PC-3 (cell line): ENCODE measurements around the gene BANK1. TPM values are rescaled to one million over a fixed set of nuclear protein-coding genes. Genes with fewer than 3 reads are reported as not detected.
"Not testable (repeated sequence)": the region's sequence is repeated elsewhere in the genome, so short reads cannot be mapped to it uniquely, and the experiment has no call there.

Experiments
- ATAC-seq: fragments of 200-7000 bp; cut with Tn5 transposase; 2 replicates; pipeline ENCODE4 v1.9.1; 2020; ENCODE audit warnings: mild to moderate bottlenecking, moderate library complexity
- BruUV-seq: library from RNA; stranded (reverse); fragments of 400-500 nt; replicated peaks from 2 replicates; lab custom pipeline; 2021; lab: Mats Ljungman, UMichigan
- CTCF ChIA-PET: fragments of 300-600 bp; sonication (Branson Sonifier 250); formaldehyde crosslinking; loops from one replicate; lab custom pipeline; 2022; ENCODE audit warnings: antibody characterized with exemption; lab: Charles Lee
- POLR2A ChIA-PET: fragments of 300-600 bp; sonication (Branson Sonifier 250); formaldehyde crosslinking; loops from one replicate; lab custom pipeline; 2022; ENCODE audit warnings: antibody characterized with exemption; ENCODE audit not compliant: unreplicated experiment; lab: Charles Lee
- DNase-seq: peaks from one replicate; pipeline ENCODE4 v3.0.0-alpha.2; 2015
- H2AFZ ChIP-seq: fragments of 300-600 bp; sonication (generic); 2 replicates; pipeline ENCODE4 v1.6.0; 2016; ENCODE audit warnings: antibody characterized with exemption, low read length
- H3F3A ChIP-seq: fragments of 300-600 bp; sonication (generic); one replicate; pipeline ENCODE4 v1.6.0; 2017; ENCODE audit warnings: antibody characterized with exemption, low read length, control low read depth, mild to moderate bottlenecking; ENCODE audit not compliant: unreplicated experiment
- H3K27ac ChIP-seq: fragments of 300-600 bp; sonication (generic); 2 replicates; pipeline ENCODE4 v1.5.1; 2016; ENCODE audit warnings: mild to moderate bottlenecking, low read length
- H3K27me3 ChIP-seq: fragments of 300-600 bp; sonication (generic); 2 replicates; pipeline ENCODE4 v1.6.1; 2016; ENCODE audit warnings: low read length, mixed read lengths
- H3K36me3 ChIP-seq: fragments of 300-600 bp; sonication (generic); 2 replicates; pipeline ENCODE4 v1.6.1; 2016; ENCODE audit warnings: low read depth, mixed run types, low read length, mixed read lengths
- H3K4me1 ChIP-seq: fragments of 300-600 bp; sonication (generic); 2 replicates; pipeline ENCODE4 v1.5.1; 2016; ENCODE audit warnings: low read length; ENCODE audit not compliant: insufficient read depth
- H3K4me2 ChIP-seq: fragments of 300-600 bp; sonication (generic); 2 replicates; pipeline ENCODE4 v1.6.0; 2016; ENCODE audit warnings: low read length
- H3K4me3 ChIP-seq: fragments of 300-600 bp; sonication (generic); 2 replicates; pipeline ENCODE4 v1.5.1; 2016; ENCODE audit warnings: mild to moderate bottlenecking, low read length, mixed read lengths
- H3K79me2 ChIP-seq: fragments of 300-600 bp; sonication (generic); 2 replicates; pipeline ENCODE4 v1.6.1; 2017; ENCODE audit warnings: low read length, mixed read lengths
- H3K9ac ChIP-seq: fragments of 300-600 bp; sonication (generic); 2 replicates; pipeline ENCODE4 v1.6.0; 2016; ENCODE audit warnings: mild to moderate bottlenecking, low read length
- H3K9me2 ChIP-seq: fragments of 300-600 bp; sonication (generic); replicated peaks from 2 replicates; pipeline ENCODE4 v1.6.1; 2016; ENCODE audit warnings: mixed run types, low read length, mixed read lengths
- H3K9me3 ChIP-seq: fragments of 300-600 bp; sonication (generic); 2 replicates; pipeline ENCODE4 v1.6.1; 2016; ENCODE audit warnings: low read length, mixed read lengths
- H4K20me1 ChIP-seq: fragments of 300-600 bp; sonication (generic); 2 replicates; pipeline ENCODE4 v1.6.1; 2016; ENCODE audit warnings: low read length, mixed read lengths
- EZH2 ChIP-seq: fragments of 300-600 bp; sonication (generic); IDR thresholded peaks from one replicate; pipeline ENCODE4 v1.6.1; 2017; ENCODE audit warnings: antibody characterized with exemption, mild to moderate bottlenecking, low read length; ENCODE audit not compliant: unreplicated experiment
- EZH2phosphoT487 ChIP-seq: fragments of 300-600 bp; sonication (generic); IDR thresholded peaks from 2 replicates; pipeline ENCODE4 v1.6.1; 2018; ENCODE audit warnings: mild to moderate bottlenecking, antibody characterized with exemption, low read length, borderline replicate concordance
- intact Hi-C: fragments of 100-400 bp; cut with micrococcal nuclease; formaldehyde crosslinking; loops from 2 replicates; pipeline ENCODE4 v1.9.0; 2023
- total RNA-seq: library from RNA; depleted of rRNA; stranded (reverse); fragments of >200 nt; gene quantifications from 2 replicates; pipeline ENCODE4 v1.2.3, GENCODE V29; 2014
- TF ChIP-seq, protein P1 (sequence below): fragments of 300-600 bp; sonication (generic); conservative IDR thresholded peaks from 2 replicates; pipeline ENCODE4 v1.5.1; 2017; ENCODE audit warnings: antibody characterized with exemption, low read depth, mild to moderate bottlenecking, low read length

BANK1 gene
- total RNA-seq, 1 experiment from 2014 or later = 1.5 TPM

DNA sequence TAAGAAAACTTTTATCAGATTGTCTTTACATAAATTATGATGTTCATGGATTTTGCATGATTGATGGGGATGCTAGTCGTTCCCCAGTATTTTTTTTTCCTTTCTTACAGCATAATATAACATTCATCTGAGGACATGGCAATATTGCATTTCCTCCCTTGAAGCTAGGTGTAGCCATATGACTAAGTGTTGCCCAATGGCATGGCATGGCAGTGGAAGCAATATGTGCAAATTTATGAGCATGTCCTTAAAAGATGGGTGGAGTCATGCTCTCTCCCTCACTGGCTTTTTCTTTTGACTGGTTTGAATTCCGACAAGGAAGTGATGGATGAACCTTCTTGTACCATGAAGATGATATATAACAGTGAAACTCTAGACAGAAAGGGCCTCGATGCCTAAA is 96.3 kb downstream of the BANK1 start:
- intact Hi-C loops = no loop called here
- Histone ChIP-seq H3K27me3 (no peaks in the 10 kb centered on the region), H3K9me3 (no peaks in the 10 kb centered on the region), H3K36me3 (no peaks in the 10 kb centered on the region), H3F3A (no peaks in the 10 kb centered on the region), H3K79me2 (no peaks in the 10 kb centered on the region), H3K4me3 (no peak overlapping the region), H3K9ac (no peak overlapping the region), H3K27ac (no peak overlapping the region), H3K4me1 (peaks cover 12% of the 10 kb centered on the region), H3K9me2 (no peaks in the 10 kb centered on the region), H3K4me2 (no peak overlapping the region), H4K20me1 (no peaks in the 10 kb centered on the region), H2AFZ (no peak overlapping the region)
- ChIA-PET POLR2A (no interaction called here), CTCF (no interaction called here)
- TF ChIP-seq, protein P1, sequence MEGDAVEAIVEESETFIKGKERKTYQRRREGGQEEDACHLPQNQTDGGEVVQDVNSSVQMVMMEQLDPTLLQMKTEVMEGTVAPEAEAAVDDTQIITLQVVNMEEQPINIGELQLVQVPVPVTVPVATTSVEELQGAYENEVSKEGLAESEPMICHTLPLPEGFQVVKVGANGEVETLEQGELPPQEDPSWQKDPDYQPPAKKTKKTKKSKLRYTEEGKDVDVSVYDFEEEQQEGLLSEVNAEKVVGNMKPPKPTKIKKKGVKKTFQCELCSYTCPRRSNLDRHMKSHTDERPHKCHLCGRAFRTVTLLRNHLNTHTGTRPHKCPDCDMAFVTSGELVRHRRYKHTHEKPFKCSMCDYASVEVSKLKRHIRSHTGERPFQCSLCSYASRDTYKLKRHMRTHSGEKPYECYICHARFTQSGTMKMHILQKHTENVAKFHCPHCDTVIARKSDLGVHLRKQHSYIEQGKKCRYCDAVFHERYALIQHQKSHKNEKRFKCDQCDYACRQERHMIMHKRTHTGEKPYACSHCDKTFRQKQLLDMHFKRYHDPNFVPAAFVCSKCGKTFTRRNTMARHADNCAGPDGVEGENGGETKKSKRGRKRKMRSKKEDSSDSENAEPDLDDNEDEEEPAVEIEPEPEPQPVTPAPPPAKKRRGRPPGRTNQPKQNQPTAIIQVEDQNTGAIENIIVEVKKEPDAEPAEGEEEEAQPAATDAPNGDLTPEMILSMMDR = no peak
- TF ChIP-seq EZH2 = no peak
- TF ChIP-seq EZH2phosphoT487 = no peak
- ATAC-seq = no peak
- no peak for DNase-seq
- BruUV-seq = no TSS peak

DNA sequence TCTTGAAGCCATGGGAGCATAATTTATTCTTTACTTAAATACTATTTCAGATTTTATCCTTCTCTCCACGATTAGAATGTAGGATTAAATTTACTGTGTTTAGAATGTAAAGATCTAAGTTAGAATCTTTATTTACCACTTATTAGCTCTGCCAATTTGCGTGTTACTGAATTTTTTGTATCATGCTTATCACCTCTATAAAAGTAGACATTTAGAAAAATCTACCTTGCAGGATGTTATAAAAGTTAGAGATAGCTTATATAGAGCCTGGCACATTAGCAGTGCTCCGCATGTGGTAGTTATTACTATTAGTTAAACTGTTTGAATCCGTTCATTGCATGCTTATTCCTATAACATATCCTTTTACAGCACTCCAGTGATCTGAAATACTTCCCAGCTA is 97.9 kb downstream of the BANK1 start:
- ATAC-seq (no peak), DNase-seq (no peak)
- Histone ChIP-seq H3K9me2 (no peaks in the 10 kb centered on the region), H3K36me3 (no peaks in the 10 kb centered on the region), H3K27ac (no peak overlapping the region), H3F3A (no peaks in the 10 kb centered on the region), H2AFZ (no peak overlapping the region), H3K4me2 (no peak overlapping the region), H3K27me3 (no peaks in the 10 kb centered on the region), H3K9me3 (no peaks in the 10 kb centered on the region), H3K9ac (no peak overlapping the region), H3K4me3 (no peak overlapping the region), H4K20me1 (no peaks in the 10 kb centered on the region), H3K79me2 (no peaks in the 10 kb centered on the region), H3K4me1 (peaks cover 12% of the 10 kb centered on the region)
- ChIA-PET POLR2A (no interaction called here), CTCF (no interaction called here)
- TF ChIP-seq, protein P1 = no peak
- TF ChIP-seq EZH2phosphoT487 (no peak), EZH2 (no peak)
- no TSS peak for BruUV-seq
- intact Hi-C loops = no loop called here

DNA sequence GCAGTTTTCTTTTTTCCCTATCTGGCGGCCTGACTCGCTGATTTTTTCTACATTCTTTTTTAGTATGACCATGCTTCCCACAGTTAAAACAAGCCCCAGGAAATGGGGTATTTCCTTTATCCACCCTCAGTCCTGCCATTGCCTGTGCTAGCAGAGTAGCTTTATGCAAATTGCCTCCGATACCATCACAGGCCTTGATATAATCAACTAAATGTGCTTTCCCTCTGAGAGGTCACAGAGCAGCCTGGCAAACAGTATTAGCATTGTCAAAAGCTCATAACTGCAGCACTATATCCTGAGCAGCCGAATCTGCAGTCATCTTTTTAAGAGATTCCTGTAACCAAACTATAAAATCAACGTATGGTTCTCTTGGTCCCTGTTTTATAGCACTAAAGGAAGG is 115.0 kb downstream of the BANK1 start:
- H3K27ac ChIP-seq, H3F3A ChIP-seq, H3K79me2 ChIP-seq, H3K4me3 ChIP-seq, H3K27me3 ChIP-seq, intact Hi-C loops, H3K9me3 ChIP-seq, H3K36me3 ChIP-seq, H3K9me2 ChIP-seq, H3K4me1 ChIP-seq, ATAC-seq, H4K20me1 ChIP-seq, CTCF ChIA-PET, DNase-seq, POLR2A ChIA-PET, H2AFZ ChIP-seq, H3K4me2 ChIP-seq, BruUV-seq, H3K9ac ChIP-seq: not testable (repeated sequence)
